Esophagus (tissue), 2 donors: ENCODE results near the gene TEX50. TPM values are rescaled to one million over a fixed set of nuclear protein-coding genes. Genes with fewer than 3 reads are reported as not detected.
"Not testable (repeated sequence)": the region's sequence is repeated elsewhere in the genome, so short reads cannot be mapped to it uniquely, and the experiment has no call there.

Experiments
- H3K27ac ChIP-seq, 2 donors: one replicate each; pipeline ENCODE4 v1.5.1; 2013; ENCODE audit warnings: low read depth in 2 of 2, mild to moderate bottlenecking in 2 of 2, inconsistent platforms in 1 of 2, low read length in 1 of 2, moderate library complexity in 1 of 2
- H3K27me3 ChIP-seq, 2 donors: one replicate each; pipeline ENCODE4 v1.6.1; 2013; ENCODE audit warnings: low read length in 2 of 2, control low read depth in 1 of 2, mild to moderate bottlenecking in 1 of 2; ENCODE audit not compliant: insufficient read depth in 2 of 2, control insufficient read depth in 1 of 2
- H3K36me3 ChIP-seq, 2 donors: one replicate each; pipeline ENCODE4 v1.6.1; 2013; ENCODE audit warnings: low read length in 1 of 2; ENCODE audit not compliant: control insufficient read depth in 2 of 2, insufficient read depth in 2 of 2
- H3K4me1 ChIP-seq, 2 donors: one replicate each; pipeline ENCODE4 v1.6.1; 2013; ENCODE audit warnings: low read length in 1 of 2; ENCODE audit not compliant: control insufficient read depth in 2 of 2, insufficient read depth in 2 of 2
- H3K4me3 ChIP-seq, 2 donors: one replicate each; pipeline ENCODE4 v1.5.1; 2013; ENCODE audit warnings: low read length in 2 of 2, mild to moderate bottlenecking in 2 of 2, low read depth in 1 of 2, moderate library complexity in 1 of 2
- H3K9me3 ChIP-seq, 2 donors: one replicate each; pipeline ENCODE4 v1.6.1; 2013; ENCODE audit warnings: mild to moderate bottlenecking in 2 of 2, low read depth in 1 of 2, low read length in 1 of 2, moderate library complexity in 1 of 2; ENCODE audit not compliant: control insufficient read depth in 2 of 2, insufficient read depth in 1 of 2
- WGBS, 2 donors: extraction: QIAGEN DNeasy Blood & Tissue Kit; methylation state at CpG; one replicate each; pipeline ENCODE4 v1.1.7; 2013; 5-methylcytosine and 5-hydroxymethylcytosine counted together
- polyA plus RNA-seq, 2 donors: library from polyadenylated mRNA; stranded (reverse); fragments of 200-250 nt; gene quantifications; one replicate each; pipeline ENCODE4 v1.2.3, GENCODE V29; 2013
- donor health status: healthy with polysubstance abuse.
- donor health status: Bipolar disorder and iron deficiency.

TEX50 gene
- polyA plus RNA-seq: not detected

- WGBS, 2 donors: 85 to 96% methylated on average over 1 of the region's 1 CpG
- peaks cover 3 to 8% of the 10 kb centered on the region in 2 donors for H3K9me3 ChIP-seq
- no peaks in the 10 kb centered on the region for H3K4me1 ChIP-seq
- H3K27me3 ChIP-seq: no peaks in the 10 kb centered on the region
- no peaks in the 10 kb centered on the region for H3K36me3 ChIP-seq
- H3K27ac ChIP-seq: no peak within 1 kb of the TSS
- H3K4me3 ChIP-seq: no peak within 1 kb of the TSS
These were observed at the start of gene TEX50 for GRCh38 chr1:173635116-173635515. Gene TEX50 (plus strand): TSS chr1:173635338. CDS start chr1:173635522, 184 bp downstream.

- Histone ChIP-seq H3K9me3 (no peaks in the 10 kb centered on the region), H3K4me1 (no peaks in the 10 kb centered on the region), H3K27ac (no peak overlapping the region), H3K36me3 (no peaks in the 10 kb centered on the region), H3K4me3 (no peak overlapping the region), H3K27me3 (no peaks in the 10 kb centered on the region)
- WGBS, 2 donors: 42 to 57% methylated on average over 1 of the region's 1 CpG
These were observed 44.6 kb upstream of the TEX50 start for GRCh38 chr1:173590557-173590956.

GRCh38 chr1:173591138-173591537, 44.0 kb upstream of the TEX50 start:
- H3K36me3 ChIP-seq, H3K4me3 ChIP-seq, H3K4me1 ChIP-seq, H3K27me3 ChIP-seq, H3K9me3 ChIP-seq, H3K27ac ChIP-seq: not testable (repeated sequence)
- 78 to 83% methylated on average over 5 of the region's 5 CpGs for WGBS, 2 donors

- Histone ChIP-seq H3K9me3 (no peaks in the 10 kb centered on the region), H3K36me3 (no peaks in the 10 kb centered on the region), H3K27ac (no peak overlapping the region), H3K4me1 (no peaks in the 10 kb centered on the region), H3K4me3 (no peak overlapping the region), H3K27me3 (no peaks in the 10 kb centered on the region)
- WGBS, 2 donors: 90 to 94% methylated on average over 3 of the region's 3 CpGs
These were observed 38.9 kb upstream of the TEX50 start for GRCh38 chr1:173596097-173596825.

- Histone ChIP-seq H3K4me3 (no peak overlapping the region), H3K9me3 (no peaks in the 10 kb centered on the region), H3K36me3 (no peaks in the 10 kb centered on the region), H3K27ac (no peak overlapping the region), H3K4me1 (no peaks in the 10 kb centered on the region), H3K27me3 (no peaks in the 10 kb centered on the region)
- WGBS, 2 donors: 86 to 87% methylated on average over 2 of the region's 2 CpGs
These were observed 33.5 kb upstream of the TEX50 start for GRCh38 chr1:173601588-173601987.

- Histone ChIP-seq H3K36me3 (no peaks in the 10 kb centered on the region), H3K4me1 (no peaks in the 10 kb centered on the region), H3K27ac (no peak within 1 kb of the TSS), H3K4me3 (no peak within 1 kb of the TSS), H3K27me3 (no peaks in the 10 kb centered on the region), H3K9me3 (no peaks in the 10 kb centered on the region)
- 37 to 38% methylated on average over 5 of the region's 5 CpGs for WGBS, 2 donors
These were observed 32.0 kb upstream of the TEX50 start, which contains the start of gene SLC9C2 for GRCh38 chr1:173603056-173603591. Gene SLC9C2 (minus strand): TSS chr1:173603072. CDS start chr1:173601776, 1,296 bp downstream.

GRCh38 chr1:173608503-173609216, 26.5 kb upstream of the TEX50 start:
- no peaks in the 10 kb centered on the region for H3K4me1 ChIP-seq
- H3K4me3 ChIP-seq: no peak overlapping the region
- H3K27ac ChIP-seq: no peak overlapping the region
- H3K36me3 ChIP-seq: no peaks in the 10 kb centered on the region
- WGBS, 2 donors: 85 to 86% methylated on average over 4 of the region's 4 CpGs
- H3K27me3 ChIP-seq: no peaks in the 10 kb centered on the region
- H3K9me3 ChIP-seq: no peaks in the 10 kb centered on the region

- not testable (repeated sequence) for H3K9me3 ChIP-seq, H3K27ac ChIP-seq, H3K4me1 ChIP-seq, H3K27me3 ChIP-seq, H3K4me3 ChIP-seq, H3K36me3 ChIP-seq
- WGBS, 2 donors: 94 to 97% methylated on average over 22 to 32 of the region's 32 CpGs
These were observed 22.1 kb upstream of the TEX50 start for GRCh38 chr1:173613086-173613485.

- Histone ChIP-seq H3K27ac (no peak overlapping the region), H3K9me3 (peaks cover 3 to 5% of the 10 kb centered on the region in 2 donors), H3K4me1 (no peaks in the 10 kb centered on the region), H3K27me3 (no peaks in the 10 kb centered on the region), H3K36me3 (no peaks in the 10 kb centered on the region), H3K4me3 (no peak overlapping the region)
- 77 to 86% methylated on average over 4 of the region's 4 CpGs for WGBS, 2 donors
These were observed 18.3 kb upstream of the TEX50 start for GRCh38 chr1:173616859-173617258.
